AG08395 (cell line): ENCODE results near the gene ATRN.

Experiments used
- DNase-seq: peaks from one replicate; pipeline ENCODE4 v3.0.0; 2012; ENCODE audit warnings: mixed read lengths, low spot score

ATRN gene

DNA sequence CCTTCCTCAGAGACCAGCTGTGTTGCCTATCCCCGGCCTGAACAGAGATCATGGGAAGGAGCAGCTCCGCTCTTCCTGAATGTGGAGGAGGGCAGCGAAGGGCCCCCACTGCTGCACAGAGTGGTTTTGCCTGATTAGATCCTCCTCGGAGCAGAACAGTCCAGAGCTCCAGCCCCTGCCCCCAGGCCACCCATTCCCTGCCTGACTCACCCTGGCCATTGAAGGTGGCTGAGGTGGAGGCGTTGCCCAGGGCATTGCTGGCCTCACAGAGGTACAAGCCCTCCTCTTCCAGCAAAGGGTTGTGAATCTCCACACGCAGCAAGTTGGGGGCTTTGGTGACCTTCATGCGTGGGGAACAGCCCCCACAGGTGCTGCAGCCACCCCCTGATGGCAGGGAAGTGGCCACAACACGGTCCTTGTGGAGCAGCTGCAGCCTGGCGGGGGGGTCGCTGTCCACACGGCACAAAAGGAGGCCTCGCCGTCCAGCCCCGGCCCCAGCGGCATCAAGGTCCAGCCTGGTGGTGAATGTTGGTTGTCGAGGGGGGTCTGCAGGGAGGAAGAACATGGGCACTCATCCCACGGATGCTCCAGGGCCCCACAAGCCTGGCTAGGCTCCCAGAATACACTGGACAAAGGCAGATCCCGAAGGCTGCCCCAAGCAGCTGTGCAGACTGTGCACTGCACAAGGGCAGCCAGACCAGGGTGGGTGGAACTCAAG lies 226.9 kb downstream of the ATRN start:
- DNase-seq = no peak

DNA sequence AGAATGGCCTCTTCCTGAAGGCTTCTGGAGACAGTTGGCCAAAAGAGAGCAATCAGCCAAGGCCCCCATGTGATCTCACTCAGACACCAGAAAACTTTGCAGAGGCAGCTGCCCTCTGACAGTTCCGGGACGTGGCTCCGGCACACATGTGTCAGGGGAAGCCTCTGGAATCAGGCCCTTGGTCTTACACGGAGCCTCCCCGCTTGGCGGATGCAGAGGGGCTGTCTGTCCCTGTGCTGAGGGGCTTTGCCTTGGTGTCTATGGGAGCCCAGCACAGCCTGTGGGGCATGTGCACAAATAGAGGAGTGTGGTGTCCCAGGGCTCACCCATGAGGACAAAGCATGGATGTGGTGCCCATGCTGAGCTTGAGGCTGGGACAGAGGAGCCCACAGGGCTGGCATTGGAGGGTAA lies 227.8 kb downstream of the ATRN start:
- no peak for DNase-seq

DNA sequence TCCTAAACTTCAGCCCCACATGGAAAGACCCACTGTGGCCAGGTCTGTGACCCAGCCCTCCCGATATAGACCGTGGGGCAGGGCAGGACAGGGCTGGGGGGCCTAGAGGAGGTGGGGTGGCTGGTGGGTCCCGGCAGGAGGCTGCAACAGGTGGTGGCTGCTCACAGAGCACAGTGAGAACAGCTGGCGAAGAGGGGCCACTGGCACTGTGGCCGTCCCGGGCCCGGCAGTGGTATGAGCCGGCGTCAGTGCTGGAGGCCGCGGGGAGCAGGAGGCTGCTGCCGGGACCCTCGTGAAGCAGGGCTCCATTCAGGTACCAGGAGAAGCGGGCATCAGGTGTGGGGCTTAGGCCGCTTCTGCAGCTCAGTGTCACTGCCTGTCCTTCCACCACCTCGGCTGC lies 228.2 kb downstream of the ATRN start:
- DNase-seq = no peak
